ENCODE results near the gene CTBP2. TPM values are rescaled to one million over a fixed set of nuclear protein-coding genes. Genes with fewer than 3 reads are reported as not detected.

Gene CTBP2
- total and polyA plus RNA-seq, 10 of the 15 experiments (the other 5 are each of a cell fraction or from before 2014, with no cell fraction given) = 0.02 to 0.72 (median 0.06) TPM; not detected in 2

DNA sequence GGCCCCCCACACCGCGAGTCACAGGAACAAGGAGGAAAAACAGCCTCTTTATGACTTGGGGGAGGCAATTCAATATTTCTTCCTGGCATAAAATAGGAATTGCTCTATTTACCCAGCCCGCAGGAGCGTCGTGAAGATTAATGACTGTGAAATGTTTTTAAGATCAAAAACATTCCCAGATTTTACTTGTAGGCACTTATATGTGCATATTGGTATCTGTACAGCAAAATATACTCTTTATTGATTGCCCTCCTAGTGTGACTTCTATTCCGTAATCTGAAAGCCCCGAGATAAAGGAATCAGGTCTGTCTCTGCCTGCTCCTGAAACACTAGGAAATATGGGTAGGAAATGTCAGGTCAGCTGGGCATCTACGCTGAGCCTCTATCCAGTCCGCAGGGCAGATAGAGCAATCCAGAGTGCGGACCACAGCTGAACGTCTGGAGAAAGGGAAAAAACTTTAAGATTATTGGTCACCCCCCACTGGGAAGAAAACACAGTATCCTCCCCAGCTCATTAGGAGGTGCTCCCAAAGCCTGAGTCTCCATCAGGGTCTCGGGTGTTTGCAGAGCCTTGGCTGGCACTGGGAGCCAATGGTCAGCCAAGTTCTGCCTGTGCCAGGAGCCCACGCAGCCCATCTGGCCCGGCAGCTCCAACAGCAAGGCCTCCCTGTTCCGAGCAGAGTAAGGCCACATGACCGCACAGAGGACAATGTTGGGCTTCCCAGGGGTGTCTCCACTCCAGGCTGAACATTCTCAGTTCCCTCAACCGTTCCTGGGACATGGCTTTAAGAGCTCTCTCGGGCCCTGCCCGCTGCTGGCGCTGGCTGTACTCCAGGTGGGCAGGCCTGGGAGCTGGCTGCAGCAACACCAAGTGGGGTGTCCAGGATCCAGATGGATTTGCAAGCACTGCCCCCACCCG is 7.7 kb downstream of the CTBP2 start:
- BruUV-seq (replicated peaks) = no TSS peak
- ChIA-PET POLR2A (no interaction called here), CTCF (no interaction called here), RAD21 (ENCODE audit: unreplicated experiment) (no interaction called here), SMC1A (ENCODE audit: uncharacterized antibody, unreplicated experiment) (no interaction called here)
- no peaks in the 10 kb centered on the region for H3K4me1 ChIP-seq (ENCODE audit: control insufficient read depth, insufficient read depth, low read length)
- H3K27me3 ChIP-seq (replicated peaks in 1 of 2; ENCODE audit: control insufficient read depth in 2 of 2, insufficient read depth in 2 of 2, low read length in 1 of 2) = peaks cover 4 to 22% of the 10 kb centered on the region in 2 experiments; a peak in 2 of 4 replicates
- H3K4me2 ChIP-seq (ENCODE audit: control insufficient read depth, insufficient read depth) = no peak overlapping the region
- H3K9me3 ChIP-seq (replicated peaks; ENCODE audit: control insufficient read depth, insufficient read depth, low read length) = no peaks in the 10 kb centered on the region
- H3K9ac ChIP-seq (ENCODE audit: control insufficient read depth, insufficient read depth, low read length) = no peak overlapping the region
- in situ Hi-C loops (cut with MboI) (no loop called here), intact Hi-C loops (cut with micrococcal nuclease; ENCODE audit: unreplicated experiment) (no loop called here)
- DNase-seq (ENCODE audit: low read depth, low spot score) (no peak), ATAC-seq (no peak), FAIRE-seq (no peak)
- H3K4me3 ChIP-seq = no peak overlapping the region
- H2AFZ ChIP-seq (ENCODE audit: control insufficient read depth, low read depth, low read length) = no peak overlapping the region
- no peak overlapping the region for H3K27ac ChIP-seq (ENCODE audit: control insufficient read depth, insufficient read depth)
- H3K36me3 ChIP-seq (ENCODE audit: control insufficient read depth in 2 of 2, insufficient read depth in 2 of 2, low read length in 1 of 2) = no peaks in the 10 kb centered on the region
- H3K79me2 ChIP-seq (ENCODE audit: control insufficient read depth, insufficient read depth, low read length) = no peaks in the 10 kb centered on the region
- TF ChIP-seq MYB (IDR thresholded peaks at IDR 0.05; ENCODE audit: borderline replicate concordance, low read depth, low read length) = no peak
- WGBS (ENCODE audit: insufficient coverage, insufficient replicate concordance, low lambda C conversion rate, missing lambda C conversion rate) = 64% methylated on average over 21 of the region's 21 CpGs
- H4K20me1 ChIP-seq (ENCODE audit: control insufficient read depth, insufficient read depth) = no peaks in the 10 kb centered on the region

DNA sequence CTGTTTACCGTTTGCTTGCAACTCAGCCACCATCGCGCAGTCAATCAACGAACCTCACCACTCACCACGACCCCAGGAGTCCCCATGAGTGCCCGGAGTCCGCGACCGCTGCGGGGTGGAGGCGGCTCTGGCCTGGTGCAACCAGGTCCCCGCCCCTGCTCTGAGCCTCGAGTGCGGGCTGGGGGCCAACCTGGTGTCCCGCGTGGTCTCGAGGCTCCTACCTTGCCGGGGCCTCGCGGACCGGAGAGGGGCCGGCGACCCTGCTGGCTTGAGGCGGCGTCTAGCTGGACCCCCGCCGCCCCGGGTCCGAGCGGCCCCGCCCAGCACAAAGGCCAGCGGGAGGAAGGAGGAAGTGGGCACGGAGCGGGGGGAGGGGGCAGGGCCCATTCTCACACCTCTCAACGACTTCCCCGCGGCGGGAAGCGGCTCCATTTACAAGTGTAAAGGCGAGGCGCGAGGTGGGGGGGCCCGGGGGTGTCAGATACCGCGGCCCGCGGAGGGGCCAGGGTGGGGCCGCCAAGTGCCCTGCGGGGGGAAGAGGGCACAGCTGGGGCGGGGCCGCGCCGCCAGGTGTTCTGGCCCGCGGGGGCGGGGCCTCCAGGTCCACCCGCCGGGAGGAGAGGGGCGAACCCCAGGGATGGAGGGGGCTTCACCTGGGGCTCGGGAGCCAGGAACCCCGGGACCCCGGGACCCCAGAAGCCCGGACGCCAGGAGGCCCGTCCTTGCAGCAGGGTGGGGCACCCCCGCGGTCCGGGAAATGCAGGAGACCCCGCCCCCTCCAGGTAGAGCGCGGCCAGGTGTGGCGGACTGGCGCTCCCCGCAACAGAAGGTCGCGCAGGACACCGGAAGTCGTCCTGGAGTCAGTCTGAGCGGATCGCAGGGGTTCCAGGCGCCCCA is 8.6 kb downstream of the CTBP2 start:
- no peak overlapping the region for H3K4me3 ChIP-seq
- no peaks in the 10 kb centered on the region for H3K79me2 ChIP-seq (ENCODE audit: control insufficient read depth, insufficient read depth, low read length)
- no peak overlapping the region for H3K27ac ChIP-seq (ENCODE audit: control insufficient read depth, insufficient read depth)
- H3K4me2 ChIP-seq (ENCODE audit: control insufficient read depth, insufficient read depth) = no peak overlapping the region
- H3K9ac ChIP-seq (ENCODE audit: control insufficient read depth, insufficient read depth, low read length) = no peak overlapping the region
- peaks cover 3% of the 10 kb centered on the region; the same call in 1 of the 2 replicates for H3K4me1 ChIP-seq (ENCODE audit: control insufficient read depth, insufficient read depth, low read length)
- ChIA-PET POLR2A (no interaction called here), CTCF (no interaction called here), RAD21 (ENCODE audit: unreplicated experiment) (no interaction called here), SMC1A (ENCODE audit: uncharacterized antibody, unreplicated experiment) (no interaction called here)
- DNase-seq (ENCODE audit: low read depth, low spot score) (no peak), ATAC-seq (no peak), FAIRE-seq (no peak)
- H4K20me1 ChIP-seq (ENCODE audit: control insufficient read depth, insufficient read depth) = no peaks in the 10 kb centered on the region
- no peaks in the 10 kb centered on the region for H3K9me3 ChIP-seq (replicated peaks; ENCODE audit: control insufficient read depth, insufficient read depth, low read length)
- H3K27me3 ChIP-seq (replicated peaks in 1 of 2; ENCODE audit: control insufficient read depth in 2 of 2, insufficient read depth in 2 of 2, low read length in 1 of 2) = peaks cover 4 to 17% of the 10 kb centered on the region in 2 experiments; a peak in 3 of 4 replicates
- in situ Hi-C loops (cut with MboI) (no loop called here), intact Hi-C loops (cut with micrococcal nuclease; ENCODE audit: unreplicated experiment) (no loop called here)
- 56% methylated on average over 61 of the region's 81 CpGs for WGBS (ENCODE audit: insufficient coverage, insufficient replicate concordance, low lambda C conversion rate, missing lambda C conversion rate)
- no peaks in the 10 kb centered on the region for H3K36me3 ChIP-seq (ENCODE audit: control insufficient read depth in 2 of 2, insufficient read depth in 2 of 2, low read length in 1 of 2)
- no TSS peak for BruUV-seq (replicated peaks)
- no peak overlapping the region for H2AFZ ChIP-seq (ENCODE audit: control insufficient read depth, low read depth, low read length)
- TF ChIP-seq, protein P1, sequence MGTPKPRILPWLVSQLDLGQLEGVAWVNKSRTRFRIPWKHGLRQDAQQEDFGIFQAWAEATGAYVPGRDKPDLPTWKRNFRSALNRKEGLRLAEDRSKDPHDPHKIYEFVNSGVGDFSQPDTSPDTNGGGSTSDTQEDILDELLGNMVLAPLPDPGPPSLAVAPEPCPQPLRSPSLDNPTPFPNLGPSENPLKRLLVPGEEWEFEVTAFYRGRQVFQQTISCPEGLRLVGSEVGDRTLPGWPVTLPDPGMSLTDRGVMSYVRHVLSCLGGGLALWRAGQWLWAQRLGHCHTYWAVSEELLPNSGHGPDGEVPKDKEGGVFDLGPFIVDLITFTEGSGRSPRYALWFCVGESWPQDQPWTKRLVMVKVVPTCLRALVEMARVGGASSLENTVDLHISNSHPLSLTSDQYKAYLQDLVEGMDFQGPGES (IDR thresholded peaks at IDR 0.05) = no peak
- TF ChIP-seq SMC3 (IDR thresholded peaks at IDR 0.05; ENCODE audit: borderline replicate concordance, low read length) = no peak
- TF ChIP-seq, protein P2, sequence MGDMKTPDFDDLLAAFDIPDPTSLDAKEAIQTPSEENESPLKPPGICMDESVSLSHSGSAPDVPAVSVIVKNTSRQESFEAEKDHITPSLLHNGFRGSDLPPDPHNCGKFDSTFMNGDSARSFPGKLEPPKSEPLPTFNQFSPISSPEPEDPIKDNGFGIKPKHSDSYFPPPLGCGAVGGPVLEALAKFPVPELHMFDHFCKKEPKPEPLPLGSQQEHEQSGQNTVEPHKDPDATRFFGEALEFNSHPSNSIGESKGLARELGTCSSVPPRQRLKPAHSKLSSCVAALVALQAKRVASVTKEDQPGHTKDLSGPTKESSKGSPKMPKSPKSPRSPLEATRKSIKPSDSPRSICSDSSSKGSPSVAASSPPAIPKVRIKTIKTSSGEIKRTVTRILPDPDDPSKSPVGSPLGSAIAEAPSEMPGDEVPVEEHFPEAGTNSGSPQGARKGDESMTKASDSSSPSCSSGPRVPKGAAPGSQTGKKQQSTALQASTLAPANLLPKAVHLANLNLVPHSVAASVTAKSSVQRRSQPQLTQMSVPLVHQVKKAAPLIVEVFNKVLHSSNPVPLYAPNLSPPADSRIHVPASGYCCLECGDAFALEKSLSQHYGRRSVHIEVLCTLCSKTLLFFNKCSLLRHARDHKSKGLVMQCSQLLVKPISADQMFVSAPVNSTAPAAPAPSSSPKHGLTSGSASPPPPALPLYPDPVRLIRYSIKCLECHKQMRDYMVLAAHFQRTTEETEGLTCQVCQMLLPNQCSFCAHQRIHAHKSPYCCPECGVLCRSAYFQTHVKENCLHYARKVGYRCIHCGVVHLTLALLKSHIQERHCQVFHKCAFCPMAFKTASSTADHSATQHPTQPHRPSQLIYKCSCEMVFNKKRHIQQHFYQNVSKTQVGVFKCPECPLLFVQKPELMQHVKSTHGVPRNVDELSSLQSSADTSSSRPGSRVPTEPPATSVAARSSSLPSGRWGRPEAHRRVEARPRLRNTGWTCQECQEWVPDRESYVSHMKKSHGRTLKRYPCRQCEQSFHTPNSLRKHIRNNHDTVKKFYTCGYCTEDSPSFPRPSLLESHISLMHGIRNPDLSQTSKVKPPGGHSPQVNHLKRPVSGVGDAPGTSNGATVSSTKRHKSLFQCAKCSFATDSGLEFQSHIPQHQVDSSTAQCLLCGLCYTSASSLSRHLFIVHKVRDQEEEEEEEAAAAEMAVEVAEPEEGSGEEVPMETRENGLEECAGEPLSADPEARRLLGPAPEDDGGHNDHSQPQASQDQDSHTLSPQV (IDR thresholded peaks at IDR 0.05) = no peak
- no peak for TF ChIP-seq MXI1 (IDR thresholded peaks at IDR 0.05; ENCODE audit: low read depth, low read length)

Data from GM12878 (cell line).